Uterus (tissue), 4 donors: Measurements from ENCODE around the gene PCIF1. TPM values are rescaled to one million over a fixed set of nuclear protein-coding genes. Genes with fewer than 3 reads are reported as not detected.
"Not testable (repeated sequence)": the region's sequence is repeated elsewhere in the genome, so short reads cannot be mapped to it uniquely, and the experiment has no call there.

Source experiments
- DNase-seq, 2 donors: peaks; one replicate each; pipeline ENCODE4 v3.0.0-alpha.2; 2019 to 2020
- H3K27ac ChIP-seq, 2 donors: fragments of 200-600 bp; sonication (generic); 1 replicate in 1 of 2; 2 replicates in 1 of 2; pipeline ENCODE4 v1.5.1; 2016 to 2018
- H3K27me3 ChIP-seq, 2 donors: fragments of 200-600 bp; sonication (generic); one replicate each; pipeline ENCODE4 v1.5.1; 2018 to 2019; ENCODE audit warnings: control low read depth in 1 of 2
- H3K36me3 ChIP-seq, 2 donors: fragments of 200-600 bp; sonication (generic); one replicate each; pipeline ENCODE4 v1.5.1; 2019; ENCODE audit warnings: control low read depth in 1 of 2
- H3K4me1 ChIP-seq, 2 donors: fragments of 200-600 bp; sonication (generic); one replicate each; pipeline ENCODE4 v1.5.1; 2018 to 2019; ENCODE audit warnings: control low read depth in 1 of 2
- H3K4me3 ChIP-seq, 2 donors: fragments of 200-600 bp; sonication (generic); 1 replicate in 1 of 2; 2 replicates in 1 of 2; pipeline ENCODE4 v1.5.1; 2018 to 2019; ENCODE audit warnings: mild to moderate bottlenecking in 1 of 2
- H3K9me3 ChIP-seq, 2 donors: fragments of 200-600 bp; sonication (generic); one replicate each; pipeline ENCODE4 v1.5.1; 2019; ENCODE audit warnings: control low read depth in 1 of 2
- POLR2A ChIP-seq, 2 donors: fragments of 450-650 bp; IDR thresholded peaks; one replicate each; pipeline ENCODE4 v1.6.1; 2016; ENCODE audit warnings: antibody characterized with exemption in 2 of 2, mild to moderate bottlenecking in 1 of 2, moderate library complexity in 1 of 2
- intact Hi-C: fragments of 100-400 bp; cut with DNase I; formaldehyde crosslinking; loops from one replicate; pipeline ENCODE4 v1.15.1; 2023; ENCODE audit warnings: low total_unique reads
- total RNA-seq, 4 donors: library from RNA; depleted of rRNA in 3 of 4; stranded (reverse); fragments of >200 nt in 3 of 4; gene quantifications; one replicate each; pipeline versions ENCODE4 v1.1.0 to v1.2.4, GENCODE V29; 2014 to 2023
- TF ChIP-seq, protein P1 (sequence below), 4 experiments: fragments of 200-600 bp in 2 of 4; fragments of 450-650 bp in 2 of 4; sonication (generic) in 2 of 4; IDR thresholded peaks; one replicate each; pipeline ENCODE4 v1.5.1; 2016 to 2019; ENCODE audit warnings: antibody characterized with exemption in 4 of 4, mild to moderate bottlenecking in 2 of 4, moderate library complexity in 1 of 4
- donor health status: DM: yes; HTN: yes; CAD: no.

PCIF1 gene
- total RNA-seq, 4 donors from 2014 or later = 11.0 to 71.0 (median 40.0) TPM

DNA sequence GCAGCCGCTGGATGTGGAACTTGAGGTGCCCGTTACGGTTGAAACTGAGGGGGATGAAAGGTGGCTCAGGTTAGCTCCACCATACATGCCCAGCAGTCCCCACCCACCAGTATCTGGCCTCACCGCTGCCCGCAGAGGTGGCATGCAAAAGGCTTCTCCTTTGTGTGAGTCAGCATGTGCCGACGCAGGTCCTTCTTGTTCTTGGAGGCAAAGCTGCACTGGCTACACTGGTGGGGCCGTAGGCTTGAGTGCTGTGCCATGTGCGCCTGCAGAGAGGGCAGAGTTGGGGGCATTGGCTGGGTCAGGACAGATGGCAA lies 15.8 kb downstream of the PCIF1 start:
- H3K9me3 ChIP-seq = no peaks in the 10 kb centered on the region
- H3K27ac ChIP-seq = no peak overlapping the region
- no peaks in the 10 kb centered on the region for H3K27me3 ChIP-seq
- no peaks in the 10 kb centered on the region for H3K36me3 ChIP-seq
- DNase-seq = no peak
- H3K4me1 ChIP-seq = no peaks in the 10 kb centered on the region
- intact Hi-C loops = no loop called here
- TF ChIP-seq, protein P1, sequence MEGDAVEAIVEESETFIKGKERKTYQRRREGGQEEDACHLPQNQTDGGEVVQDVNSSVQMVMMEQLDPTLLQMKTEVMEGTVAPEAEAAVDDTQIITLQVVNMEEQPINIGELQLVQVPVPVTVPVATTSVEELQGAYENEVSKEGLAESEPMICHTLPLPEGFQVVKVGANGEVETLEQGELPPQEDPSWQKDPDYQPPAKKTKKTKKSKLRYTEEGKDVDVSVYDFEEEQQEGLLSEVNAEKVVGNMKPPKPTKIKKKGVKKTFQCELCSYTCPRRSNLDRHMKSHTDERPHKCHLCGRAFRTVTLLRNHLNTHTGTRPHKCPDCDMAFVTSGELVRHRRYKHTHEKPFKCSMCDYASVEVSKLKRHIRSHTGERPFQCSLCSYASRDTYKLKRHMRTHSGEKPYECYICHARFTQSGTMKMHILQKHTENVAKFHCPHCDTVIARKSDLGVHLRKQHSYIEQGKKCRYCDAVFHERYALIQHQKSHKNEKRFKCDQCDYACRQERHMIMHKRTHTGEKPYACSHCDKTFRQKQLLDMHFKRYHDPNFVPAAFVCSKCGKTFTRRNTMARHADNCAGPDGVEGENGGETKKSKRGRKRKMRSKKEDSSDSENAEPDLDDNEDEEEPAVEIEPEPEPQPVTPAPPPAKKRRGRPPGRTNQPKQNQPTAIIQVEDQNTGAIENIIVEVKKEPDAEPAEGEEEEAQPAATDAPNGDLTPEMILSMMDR (IDR thresholded peaks at IDR 0.05) = no peak
- no peak for TF ChIP-seq POLR2A (IDR thresholded peaks at IDR 0.05)
- H3K4me3 ChIP-seq = no peak overlapping the region

DNA sequence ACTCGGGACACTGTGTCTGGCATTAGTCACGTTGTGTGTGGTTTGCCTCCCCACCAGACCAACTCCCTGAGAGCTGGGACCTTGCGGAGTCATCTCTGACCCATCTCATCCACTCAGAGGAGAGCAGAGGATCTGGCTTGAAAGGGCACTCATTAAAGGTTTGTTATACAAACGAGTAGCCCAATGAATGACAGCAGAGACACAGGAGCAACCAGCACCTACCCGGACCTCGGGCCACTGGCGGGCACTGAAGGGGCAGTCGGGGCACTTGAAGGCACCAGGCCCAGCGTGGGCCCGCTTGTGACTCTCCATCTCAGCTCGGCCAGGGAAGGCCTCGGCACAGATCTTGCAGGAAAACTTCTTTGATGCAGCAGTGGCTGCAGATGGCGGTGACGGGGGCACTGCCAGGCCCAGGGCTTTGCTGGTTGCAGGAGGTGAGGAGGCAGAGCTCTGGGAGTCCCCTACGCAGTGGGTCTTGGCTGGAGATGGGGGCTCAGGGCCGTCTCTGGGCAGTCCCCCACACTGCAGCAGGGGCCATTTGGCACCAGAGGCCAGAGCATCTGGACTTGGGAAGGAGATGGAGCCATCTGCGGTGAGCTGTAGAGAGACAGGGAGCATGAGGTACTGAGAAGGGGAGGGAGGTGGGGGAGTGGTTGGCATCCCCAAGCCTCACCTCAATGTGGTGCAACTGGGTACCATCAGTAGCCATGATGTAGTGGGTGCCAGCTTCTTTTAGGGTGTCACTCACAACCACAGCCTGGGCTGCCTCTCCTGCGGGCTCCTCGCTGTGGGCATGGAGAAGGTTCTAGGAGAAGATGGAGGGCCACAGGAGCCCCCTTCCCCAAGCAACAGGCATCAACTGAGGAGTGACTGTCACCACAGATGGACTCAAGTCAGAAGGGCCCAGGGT lies 17.7 kb downstream of the PCIF1 start:
- Histone ChIP-seq H3K4me3 (no peak overlapping the region), H3K4me1 (no peaks in the 10 kb centered on the region), H3K9me3 (no peaks in the 10 kb centered on the region), H3K36me3 (no peaks in the 10 kb centered on the region), H3K27ac (no peak overlapping the region), H3K27me3 (no peaks in the 10 kb centered on the region)
- intact Hi-C loops = no loop called here
- no peak for DNase-seq
- TF ChIP-seq, protein P1 (IDR thresholded peaks at IDR 0.05) = no peak
- no peak for TF ChIP-seq POLR2A (IDR thresholded peaks at IDR 0.05)

DNA sequence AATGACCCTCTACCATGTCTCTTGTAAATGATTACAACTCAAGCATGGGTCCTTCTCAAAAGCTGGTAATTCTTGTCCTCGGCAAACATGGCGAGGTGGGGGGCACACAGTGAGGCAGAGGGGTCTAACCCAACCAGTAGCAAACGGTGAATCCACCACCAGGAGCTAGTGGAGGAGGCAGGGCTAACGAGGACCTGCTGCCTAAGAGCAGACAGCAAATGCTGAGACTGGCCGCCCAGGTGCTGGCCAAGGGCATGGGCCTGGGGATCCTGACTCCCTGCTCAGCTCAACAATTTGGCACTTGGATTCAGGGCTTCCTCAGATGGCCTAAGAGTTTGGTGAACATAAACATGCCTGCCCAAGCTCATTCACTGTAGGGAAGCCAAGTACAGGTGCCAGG lies 18.4 kb downstream of the PCIF1 start:
- no peaks in the 10 kb centered on the region for H3K4me1 ChIP-seq
- H3K9me3 ChIP-seq = no peaks in the 10 kb centered on the region
- no peaks in the 10 kb centered on the region for H3K27me3 ChIP-seq
- intact Hi-C loops = no loop called here
- H3K4me3 ChIP-seq = no peak overlapping the region
- H3K36me3 ChIP-seq = no peaks in the 10 kb centered on the region
- no peak overlapping the region for H3K27ac ChIP-seq
- TF ChIP-seq POLR2A (IDR thresholded peaks at IDR 0.05) = no peak
- TF ChIP-seq, protein P1 (IDR thresholded peaks at IDR 0.05) = no peak
- DNase-seq = no peak

DNA sequence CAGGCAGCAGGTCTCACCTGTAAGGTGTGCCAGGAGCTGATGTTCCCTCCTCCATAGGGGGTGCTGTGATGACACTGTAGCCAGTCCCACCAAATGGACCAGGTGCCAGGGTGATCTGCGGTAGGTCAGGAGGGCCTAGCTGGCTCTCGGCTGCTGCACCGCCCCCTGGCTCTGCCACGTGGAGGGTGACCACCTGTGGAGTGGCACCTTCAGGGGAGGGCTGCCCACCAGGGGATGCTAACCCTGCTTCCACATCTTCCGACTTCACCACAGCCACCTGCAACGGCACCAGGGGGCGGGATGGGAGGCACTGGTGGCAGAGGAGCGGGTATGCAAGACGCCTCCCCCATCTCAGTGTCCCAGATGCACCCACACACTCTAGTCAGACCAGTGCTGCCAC lies 19.2 kb downstream of the PCIF1 start:
- DNase-seq = no peak
- no peaks in the 10 kb centered on the region for H3K36me3 ChIP-seq
- no peak overlapping the region for H3K4me3 ChIP-seq
- H3K4me1 ChIP-seq = no peaks in the 10 kb centered on the region
- no peak overlapping the region for H3K27ac ChIP-seq
- H3K27me3 ChIP-seq = no peaks in the 10 kb centered on the region
- no peak for TF ChIP-seq POLR2A (IDR thresholded peaks at IDR 0.05)
- TF ChIP-seq, protein P1 (IDR thresholded peaks at IDR 0.05) = no peak
- H3K9me3 ChIP-seq = no peaks in the 10 kb centered on the region
- intact Hi-C loops = no loop called here

DNA sequence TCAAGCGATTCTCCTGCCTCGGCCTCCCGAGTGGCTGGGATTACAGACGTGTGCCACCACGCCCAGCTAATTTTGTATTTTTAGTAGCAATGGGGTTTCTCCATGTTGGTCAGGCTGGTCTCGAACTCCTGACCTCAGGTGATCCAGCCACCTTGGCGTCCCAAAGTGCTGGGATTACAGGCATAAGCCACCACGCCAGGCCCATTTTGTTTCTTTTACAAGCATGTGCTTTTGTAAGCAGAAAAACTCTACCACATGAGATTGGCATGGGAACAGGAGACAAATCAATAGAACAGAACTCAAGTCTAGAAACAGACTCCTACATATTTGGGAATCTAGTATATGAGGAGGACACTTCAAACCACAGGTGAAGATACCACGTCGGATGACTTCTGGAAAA lies 21.8 kb downstream of the PCIF1 start:
- DNase-seq, intact Hi-C loops: not testable (repeated sequence)

More for the DNA sequence above, 21.8 kb downstream of the PCIF1 start:
- H3K27me3 ChIP-seq, H3K27ac ChIP-seq, H3K9me3 ChIP-seq, H3K4me3 ChIP-seq, H3K36me3 ChIP-seq, H3K4me1 ChIP-seq: not testable (repeated sequence)
